ENCODE measurements around the gene CDC5L.

CDC5L gene

GRCh38 chr6:44457596-44457995, 70.1 kb downstream of the CDC5L start:
- TF ChIP-seq CTCF (conservative IDR thresholded peaks at IDR 0.05; ENCODE audit: low read length) (no peak), EZH2phosphoT487 (IDR thresholded peaks at IDR 0.05; ENCODE audit: borderline replicate concordance) (no peak)

GRCh38 chr6:44458551-44458950, 71.0 kb downstream of the CDC5L start:
- Histone ChIP-seq H3K9ac (ENCODE audit: low read depth, low read length, poor library complexity, severe bottlenecking) (no peak overlapping the region), H2AFZ (ENCODE audit: low read length) (no peak overlapping the region), H3K9me2 (replicated peaks; ENCODE audit: low read depth, low read length) (no peaks in the 10 kb centered on the region), H3K9me3 (ENCODE audit: insufficient read depth, low read depth, low read length) (no peaks in the 10 kb centered on the region), H3K4me1 (ENCODE audit: insufficient read depth, low read length, poor library complexity, severe bottlenecking) (peaks cover 4% of the 10 kb centered on the region), H3K4me3 (ENCODE audit: low read length, poor library complexity, severe bottlenecking) (no peak overlapping the region), H3K4me2 (ENCODE audit: low read depth, low read length, poor library complexity, severe bottlenecking) (no peak overlapping the region), H3F3A (ENCODE audit: low read depth) (no peaks in the 10 kb centered on the region), H3K36me3 (ENCODE audit: insufficient read depth, low read length) (no peaks in the 10 kb centered on the region), H3K79me2 (ENCODE audit: insufficient read depth, low read length) (no peaks in the 10 kb centered on the region), H3K27me3 (ENCODE audit: insufficient read depth, low read length, poor library complexity, severe bottlenecking) (no peaks in the 10 kb centered on the region), H4K20me1 (ENCODE audit: insufficient read depth, low read length, poor library complexity, severe bottlenecking) (no peaks in the 10 kb centered on the region)
- TF ChIP-seq CTCF (conservative IDR thresholded peaks at IDR 0.05; ENCODE audit: low read length) (no peak), EZH2phosphoT487 (IDR thresholded peaks at IDR 0.05; ENCODE audit: borderline replicate concordance) (no peak)

More at GRCh38 chr6:44457596-44457995, 70.1 kb downstream of the CDC5L start:
- H4K20me1 ChIP-seq (ENCODE audit: insufficient read depth, low read length, poor library complexity, severe bottlenecking): no peaks in the 10 kb centered on the region
- no peak overlapping the region for H3K4me2 ChIP-seq (ENCODE audit: low read depth, low read length, poor library complexity, severe bottlenecking)
- H3F3A ChIP-seq (ENCODE audit: low read depth): no peaks in the 10 kb centered on the region
- no peaks in the 10 kb centered on the region for H3K79me2 ChIP-seq (ENCODE audit: insufficient read depth, low read length)
- H3K36me3 ChIP-seq (ENCODE audit: insufficient read depth, low read length): peaks cover 3% of the 10 kb centered on the region; the same call in 1 of the 2 replicates
- H3K4me1 ChIP-seq (ENCODE audit: insufficient read depth, low read length, poor library complexity, severe bottlenecking): no peaks in the 10 kb centered on the region
- H3K27me3 ChIP-seq (ENCODE audit: insufficient read depth, low read length, poor library complexity, severe bottlenecking): no peaks in the 10 kb centered on the region
- no peaks in the 10 kb centered on the region for H3K9me2 ChIP-seq (replicated peaks; ENCODE audit: low read depth, low read length)
- H3K4me3 ChIP-seq (ENCODE audit: low read length, poor library complexity, severe bottlenecking): no peak overlapping the region
- H3K9me3 ChIP-seq (ENCODE audit: insufficient read depth, low read depth, low read length): no peaks in the 10 kb centered on the region
- H3K9ac ChIP-seq (ENCODE audit: low read depth, low read length, poor library complexity, severe bottlenecking): no peak overlapping the region
- H2AFZ ChIP-seq (ENCODE audit: low read length): no peak overlapping the region

- H3K9ac ChIP-seq (ENCODE audit: low read depth, low read length, poor library complexity, severe bottlenecking): no peak overlapping the region
- H3K4me1 ChIP-seq (ENCODE audit: insufficient read depth, low read length, poor library complexity, severe bottlenecking): peaks cover 5% of the 10 kb centered on the region
- no peaks in the 10 kb centered on the region for H3K27me3 ChIP-seq (ENCODE audit: insufficient read depth, low read length, poor library complexity, severe bottlenecking)
- no peaks in the 10 kb centered on the region for H3F3A ChIP-seq (ENCODE audit: low read depth)
- no peak overlapping the region for H3K4me3 ChIP-seq (ENCODE audit: low read length, poor library complexity, severe bottlenecking)
- TF ChIP-seq CTCF (conservative IDR thresholded peaks at IDR 0.05; ENCODE audit: low read length) (no peak), EZH2phosphoT487 (IDR thresholded peaks at IDR 0.05; ENCODE audit: borderline replicate concordance) (no peak)
- H4K20me1 ChIP-seq (ENCODE audit: insufficient read depth, low read length, poor library complexity, severe bottlenecking): no peaks in the 10 kb centered on the region
- no peak overlapping the region for H2AFZ ChIP-seq (ENCODE audit: low read length)
- no peak overlapping the region for H3K4me2 ChIP-seq (ENCODE audit: low read depth, low read length, poor library complexity, severe bottlenecking)
- H3K9me2 ChIP-seq (replicated peaks; ENCODE audit: low read depth, low read length): no peaks in the 10 kb centered on the region
- no peaks in the 10 kb centered on the region for H3K36me3 ChIP-seq (ENCODE audit: insufficient read depth, low read length)
- H3K79me2 ChIP-seq (ENCODE audit: insufficient read depth, low read length): no peaks in the 10 kb centered on the region
- no peaks in the 10 kb centered on the region for H3K9me3 ChIP-seq (ENCODE audit: insufficient read depth, low read depth, low read length)
These were observed 74.8 kb downstream of the CDC5L start for GRCh38 chr6:44462335-44462734.
